ENCODE measurements around the gene CDH2.

The CDH2 gene

DNA sequence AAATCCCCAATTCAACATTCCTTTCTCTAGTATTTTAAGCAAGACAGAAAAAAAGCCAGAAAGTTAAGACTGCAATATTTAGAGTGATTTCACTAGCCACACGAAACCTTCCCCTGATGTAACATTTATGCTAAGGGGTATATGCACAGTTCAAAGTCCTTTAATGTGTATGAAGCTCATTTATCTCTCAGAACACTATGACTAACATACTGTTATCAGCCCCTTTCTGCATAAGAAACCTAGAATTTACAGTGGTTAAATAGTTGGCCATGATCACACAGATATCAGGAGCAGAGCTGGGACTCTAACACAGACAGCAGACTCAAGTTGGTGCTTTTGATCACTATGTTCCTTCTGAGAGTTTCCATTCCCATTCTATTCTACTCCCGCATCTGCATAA lies 185.5 kb downstream of the CDH2 start:
- no peak for DNase-seq (ENCODE audit: low read depth)
- TF ChIP-seq, protein P1, sequence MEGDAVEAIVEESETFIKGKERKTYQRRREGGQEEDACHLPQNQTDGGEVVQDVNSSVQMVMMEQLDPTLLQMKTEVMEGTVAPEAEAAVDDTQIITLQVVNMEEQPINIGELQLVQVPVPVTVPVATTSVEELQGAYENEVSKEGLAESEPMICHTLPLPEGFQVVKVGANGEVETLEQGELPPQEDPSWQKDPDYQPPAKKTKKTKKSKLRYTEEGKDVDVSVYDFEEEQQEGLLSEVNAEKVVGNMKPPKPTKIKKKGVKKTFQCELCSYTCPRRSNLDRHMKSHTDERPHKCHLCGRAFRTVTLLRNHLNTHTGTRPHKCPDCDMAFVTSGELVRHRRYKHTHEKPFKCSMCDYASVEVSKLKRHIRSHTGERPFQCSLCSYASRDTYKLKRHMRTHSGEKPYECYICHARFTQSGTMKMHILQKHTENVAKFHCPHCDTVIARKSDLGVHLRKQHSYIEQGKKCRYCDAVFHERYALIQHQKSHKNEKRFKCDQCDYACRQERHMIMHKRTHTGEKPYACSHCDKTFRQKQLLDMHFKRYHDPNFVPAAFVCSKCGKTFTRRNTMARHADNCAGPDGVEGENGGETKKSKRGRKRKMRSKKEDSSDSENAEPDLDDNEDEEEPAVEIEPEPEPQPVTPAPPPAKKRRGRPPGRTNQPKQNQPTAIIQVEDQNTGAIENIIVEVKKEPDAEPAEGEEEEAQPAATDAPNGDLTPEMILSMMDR (conservative IDR thresholded peaks at IDR 0.05; ENCODE audit: control insufficient read depth, insufficient read depth, low read depth, low read length): no peak
- H3K4me3 ChIP-seq (ENCODE audit: control insufficient read depth, low read depth, low read length): no peak overlapping the region

DNA sequence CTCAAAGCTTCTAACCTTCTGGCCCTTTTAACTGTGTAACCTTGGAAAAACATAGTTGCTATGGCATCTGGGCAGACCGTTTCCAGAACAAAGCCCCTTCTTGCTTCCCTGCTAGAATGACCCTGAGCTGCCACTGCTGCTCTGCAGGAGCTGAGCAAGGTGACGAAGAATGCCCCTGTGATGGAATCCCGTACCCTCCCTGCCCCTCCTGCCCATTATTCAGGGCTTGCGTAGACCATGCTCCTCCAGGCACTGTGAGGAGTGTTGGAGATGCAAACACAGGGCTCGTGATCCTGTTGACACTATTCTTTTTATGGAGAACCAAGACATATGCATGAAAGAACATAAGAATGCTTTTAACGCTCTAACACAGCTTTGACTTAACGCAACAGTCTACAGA lies 191.1 kb downstream of the CDH2 start:
- H3K4me3 ChIP-seq (ENCODE audit: control insufficient read depth, low read depth, low read length): no peak overlapping the region
- no peak for DNase-seq (ENCODE audit: low read depth)
- TF ChIP-seq, protein P1 (conservative IDR thresholded peaks at IDR 0.05; ENCODE audit: control insufficient read depth, insufficient read depth, low read depth, low read length): no peak

DNA sequence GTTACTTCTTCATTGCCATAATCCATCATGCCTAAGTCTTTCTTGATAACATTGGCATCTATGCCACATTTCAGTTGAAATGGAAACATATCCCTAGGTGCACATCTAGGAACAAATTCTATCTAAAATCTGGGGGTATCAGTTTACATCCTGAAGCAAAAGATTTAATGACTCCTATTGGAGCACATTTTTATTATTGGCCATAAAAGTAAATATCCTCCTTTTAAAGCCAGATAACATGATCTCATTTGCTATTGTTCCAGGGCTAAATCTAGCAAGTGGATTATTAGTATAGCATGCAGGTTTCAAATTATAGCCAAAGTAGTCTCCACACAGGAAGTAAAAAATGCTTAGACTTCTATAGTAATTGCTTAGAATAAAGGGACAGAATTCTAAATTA lies 193.2 kb downstream of the CDH2 start:
- DNase-seq (ENCODE audit: low read depth): no peak
- TF ChIP-seq, protein P1 (conservative IDR thresholded peaks at IDR 0.05; ENCODE audit: control insufficient read depth, insufficient read depth, low read depth, low read length): no peak

GRCh38 chr18:27976806-27977408 lies 200.0 kb downstream of the CDH2 start:
- TF ChIP-seq, protein P1 (conservative IDR thresholded peaks at IDR 0.05; ENCODE audit: control insufficient read depth, insufficient read depth, low read depth, low read length): no peak
- H3K4me3 ChIP-seq (ENCODE audit: control insufficient read depth, low read depth, low read length): no peak overlapping the region
- no peak for DNase-seq (ENCODE audit: low read depth)

More for the DNA sequence above, 193.2 kb downstream of the CDH2 start:
- no peak overlapping the region for H3K4me3 ChIP-seq (ENCODE audit: control insufficient read depth, low read depth, low read length)

GRCh38 chr18:27970321-27970720 lies 206.6 kb downstream of the CDH2 start:
- TF ChIP-seq, protein P1 (conservative IDR thresholded peaks at IDR 0.05; ENCODE audit: control insufficient read depth, insufficient read depth, low read depth, low read length): no peak
- no peak overlapping the region for H3K4me3 ChIP-seq (ENCODE audit: control insufficient read depth, low read depth, low read length)
- DNase-seq (ENCODE audit: low read depth): no peak

- no peak overlapping the region for H3K4me3 ChIP-seq (ENCODE audit: control insufficient read depth, low read depth, low read length)
- TF ChIP-seq, protein P1 (conservative IDR thresholded peaks at IDR 0.05; ENCODE audit: control insufficient read depth, insufficient read depth, low read depth, low read length): no peak
- DNase-seq (ENCODE audit: low read depth): no peak
Measured at GRCh38 chr18:27969206-27969605, 207.7 kb downstream of the CDH2 start.
